Activated CD4-positive, alpha-beta T cell treated with anti-CD3 and anti-CD28 coated beads, Interleukin-2, amount 10 ng/mL, durations not matched to agents 7 days and 5 days (primary cell): ENCODE data around the gene NOL7. TPM values are rescaled to one million over a fixed set of nuclear protein-coding genes. Genes with fewer than 3 reads are reported as not detected.

Source experiments
- CTCF ChIA-PET: fragments of 350-600 bp; sonication (Branson Sonifier 250); formaldehyde crosslinking; loops from one replicate; lab custom pipeline; 2021; ENCODE audit warnings: antibody characterized with exemption; lab: Charles Lee
- POLR2A ChIA-PET: fragments of 350-600 bp; sonication (Branson Sonifier 250); formaldehyde crosslinking; loops from one replicate; lab custom pipeline; 2021; ENCODE audit warnings: antibody characterized with exemption; lab: Charles Lee
- DNase-seq: peaks from one replicate; pipeline ENCODE4 v3.0.0-alpha.2; 2020
- H3K27ac Mint-ChIP-seq: one replicate; pipeline ENCODE4 v1.8.0; 2021; ENCODE audit warnings: mild to moderate bottlenecking, moderate library complexity, mixed read lengths
- H3K27me3 Mint-ChIP-seq: one replicate; pipeline ENCODE4 v1.8.0; 2021; ENCODE audit warnings: mixed read lengths
- H3K36me3 Mint-ChIP-seq: one replicate; pipeline ENCODE4 v1.8.0; 2021; ENCODE audit warnings: low read depth, mixed read lengths
- H3K4me1 Mint-ChIP-seq: one replicate; pipeline ENCODE4 v1.8.0; 2021; ENCODE audit warnings: mixed read lengths
- H3K4me3 Mint-ChIP-seq: one replicate; pipeline ENCODE4 v1.8.0; 2021; ENCODE audit warnings: mild to moderate bottlenecking, moderate library complexity, mixed read lengths
- H3K9me3 Mint-ChIP-seq: one replicate; pipeline ENCODE4 v1.8.0; 2021; ENCODE audit warnings: mixed read lengths
- total RNA-seq, 2 experiments: library from RNA; stranded (reverse); gene quantifications; one replicate each; pipeline ENCODE4 v1.2.3, GENCODE V29; 2021

Gene NOL7
- total RNA-seq, 2 experiments from 2014 or later: 53.5 to 57.7 TPM

GRCh38 chr6:13662651-13663334, 47.7 kb downstream of the NOL7 start:
- H3K4me3 Mint-ChIP-seq: no peak overlapping the region
- ChIA-PET POLR2A (no interaction called here), CTCF (no interaction called here)
- peaks cover 54% of the 10 kb centered on the region for H3K4me1 Mint-ChIP-seq
- peaks cover 13% of the 10 kb centered on the region for H3K36me3 Mint-ChIP-seq
- H3K27ac Mint-ChIP-seq: no peak overlapping the region
- no peaks in the 10 kb centered on the region for H3K9me3 Mint-ChIP-seq
- no peaks in the 10 kb centered on the region for H3K27me3 Mint-ChIP-seq
- no peak for DNase-seq

DNA sequence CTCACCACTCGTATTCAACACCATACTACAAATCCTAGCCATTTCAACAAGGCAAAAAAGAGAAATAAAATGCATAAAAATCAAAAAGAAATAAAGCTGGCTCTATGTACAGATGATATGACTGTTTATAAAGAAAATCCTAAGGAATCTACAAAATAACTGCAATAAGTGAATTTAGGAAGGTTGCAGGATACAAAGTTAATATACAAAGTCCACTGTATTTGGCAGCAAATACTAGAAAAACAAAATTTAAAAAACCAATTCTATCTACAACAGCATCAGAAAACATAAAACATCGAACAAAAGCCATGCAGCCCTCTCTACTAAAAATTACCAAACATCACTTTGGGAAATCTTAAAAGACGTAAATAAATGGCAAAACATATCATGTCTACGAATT, 48.9 kb downstream of the NOL7 start:
- ChIA-PET CTCF (no interaction called here), POLR2A (interaction anchor here (0.6 kb wide), 1 partner anchor 11 kb away, joined by 3 read pairs; no protein-coding TSS in a partner anchor)
- H3K4me3 Mint-ChIP-seq: no peak overlapping the region

GRCh38 chr6:13664703-13665352, 49.7 kb downstream of the NOL7 start:
- Mint-ChIP-seq H3K27me3 (no peaks in the 10 kb centered on the region), H3K9me3 (no peaks in the 10 kb centered on the region), H3K27ac (no peak overlapping the region), H3K36me3 (peaks cover 20% of the 10 kb centered on the region), H3K4me1 (peaks cover 71% of the 10 kb centered on the region), H3K4me3 (no peak overlapping the region)
- ChIA-PET CTCF (no interaction called here), POLR2A (interaction anchor here (0.6 kb wide), 1 partner anchor 12 kb away, joined by 3 read pairs; no protein-coding TSS in a partner anchor)
- DNase-seq: no peak

More for the DNA sequence above, 48.9 kb downstream of the NOL7 start:
- Mint-ChIP-seq H3K27me3 (no peaks in the 10 kb centered on the region), H3K4me1 (peaks cover 65% of the 10 kb centered on the region), H3K9me3 (no peaks in the 10 kb centered on the region), H3K27ac (no peak overlapping the region), H3K36me3 (peaks cover 17% of the 10 kb centered on the region)
- no peak for DNase-seq

GRCh38 chr6:13666194-13667105, 51.3 kb downstream of the NOL7 start:
- no peak for DNase-seq
- POLR2A ChIA-PET: interaction anchor here (0.7 kb wide), 1 partner anchor 51 kb away, joined by 3 read pairs; the partner anchor contains the start of gene NOL7
- H3K27me3 Mint-ChIP-seq: no peaks in the 10 kb centered on the region
- peak overlapping the region; percentile 67 for H3K27ac Mint-ChIP-seq
- H3K4me3 Mint-ChIP-seq: no peak overlapping the region
- H3K9me3 Mint-ChIP-seq: peaks cover 4% of the 10 kb centered on the region
- CTCF ChIA-PET: interaction anchor here (1.0 kb wide), 2 partner anchors 12 to 14 kb away, joined by 3 read pairs; no protein-coding TSS in a partner anchor
- H3K4me1 Mint-ChIP-seq: peaks cover 71% of the 10 kb centered on the region
- H3K36me3 Mint-ChIP-seq: peaks cover 23% of the 10 kb centered on the region

DNA sequence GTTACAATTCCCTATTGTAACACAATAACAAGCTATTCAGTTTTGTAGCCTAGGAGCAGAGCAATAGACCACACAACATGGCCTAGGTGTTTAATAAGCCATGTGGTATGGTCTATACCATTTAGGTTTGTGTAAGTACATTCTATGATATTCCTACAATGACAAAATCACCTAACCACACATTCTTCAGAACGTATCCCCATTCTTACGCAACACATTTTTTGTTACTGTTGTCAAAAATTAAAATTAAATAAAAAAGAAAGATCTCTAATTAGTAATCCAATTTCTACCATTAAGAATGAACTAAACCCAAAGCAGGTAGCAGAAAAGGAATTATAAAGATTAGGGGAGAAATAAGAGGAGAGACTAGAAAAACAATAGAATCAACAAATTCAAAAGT, 52.5 kb downstream of the NOL7 start:
- Mint-ChIP-seq H3K4me3 (no peak overlapping the region), H3K4me1 (peaks cover 70% of the 10 kb centered on the region), H3K27ac (no peak overlapping the region), H3K27me3 (no peaks in the 10 kb centered on the region), H3K36me3 (peaks cover 30% of the 10 kb centered on the region), H3K9me3 (peaks cover 8% of the 10 kb centered on the region)
- ChIA-PET POLR2A (no interaction called here), CTCF (interaction anchor here (0.8 to 1.2 kb wide), 2 partner anchors 34 to 93 kb away, joined by 3 read pairs; partner anchors contain the start of gene SIRT5)
- no peak for DNase-seq

DNA sequence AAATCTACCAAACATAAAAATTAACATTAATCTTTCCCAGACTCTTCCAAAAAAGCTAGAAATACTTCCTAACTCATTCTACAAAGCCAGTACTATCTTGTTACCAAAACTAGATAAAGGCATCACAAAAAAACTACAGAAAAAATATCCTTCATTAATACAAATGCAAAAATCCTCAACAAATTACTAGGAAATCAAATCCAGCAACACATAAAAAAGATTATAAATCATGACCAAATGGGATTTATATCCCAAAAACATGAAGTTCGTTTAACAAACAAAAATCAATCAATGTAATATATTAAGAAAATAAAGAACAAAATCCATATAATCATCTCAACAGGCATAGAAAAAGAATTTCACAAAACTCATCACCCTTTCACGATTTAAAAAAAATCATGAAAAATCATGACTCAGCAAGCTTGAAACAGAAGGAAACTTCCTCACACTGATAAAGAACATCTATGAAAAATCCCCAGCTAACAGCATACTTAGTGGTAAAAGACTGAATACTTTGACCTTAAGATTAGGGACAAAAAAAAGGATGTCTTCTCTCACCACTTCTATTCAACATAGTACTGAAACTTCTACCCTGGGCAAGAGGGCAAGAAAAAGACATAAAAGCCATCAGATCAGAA, 53.3 kb downstream of the NOL7 start:
- no peak for DNase-seq
- no peak overlapping the region for H3K4me3 Mint-ChIP-seq
- H3K27ac Mint-ChIP-seq: no peak overlapping the region
- H3K27me3 Mint-ChIP-seq: no peaks in the 10 kb centered on the region
- H3K36me3 Mint-ChIP-seq: peaks cover 35% of the 10 kb centered on the region
- CTCF ChIA-PET: interaction anchor here (1.2 kb wide), 1 partner anchor 94 kb away, joined by 3 read pairs; the partner anchor contains the start of gene SIRT5
- peaks cover 8% of the 10 kb centered on the region for H3K9me3 Mint-ChIP-seq
- POLR2A ChIA-PET: no interaction called here
- peaks cover 71% of the 10 kb centered on the region for H3K4me1 Mint-ChIP-seq

- CTCF ChIA-PET: interaction anchor here (0.8 kb wide), 1 partner anchor 469 kb away, joined by 5 read pairs; no protein-coding TSS in a partner anchor
- Mint-ChIP-seq H3K27ac (no peak overlapping the region), H3K4me3 (no peak overlapping the region), H3K36me3 (peaks cover 41% of the 10 kb centered on the region), H3K9me3 (peaks cover 8% of the 10 kb centered on the region), H3K27me3 (no peaks in the 10 kb centered on the region), H3K4me1 (peaks cover 66% of the 10 kb centered on the region)
- no peak for DNase-seq
- POLR2A ChIA-PET: no interaction called here
These were observed 54.3 kb downstream of the NOL7 start for GRCh38 chr6:13669476-13669875.

Other genes starting within 250 kb of the NOL7 start
- 1 to 10 TPM; 2.4 TPM for gene GFOD1, start 127.7 kb upstream of the NOL7 start, total RNA-seq
- gene SIRT5, start 40.7 kb upstream of the NOL7 start, total RNA-seq: 10 to 100 TPM; 14.3 to 19.4 TPM
- 10 to 100 TPM; 51.1 to 56.1 TPM for gene RANBP9, start 96.5 kb downstream of the NOL7 start, total RNA-seq
- gene MCUR1, start 199.2 kb downstream of the NOL7 start, total RNA-seq: 10 to 100 TPM; 23.5 to 32.7 TPM